22Rv1 (cell line): ENCODE results near the gene TAAR6.
"Not testable (repeated sequence)": the region's sequence is repeated elsewhere in the genome, so short reads cannot be mapped to it uniquely, and the experiment has no call there.

Experiments
- H3K27ac ChIP-seq: fragments of 450-650 bp; 2 replicates; pipeline ENCODE4 v1.5.1; 2017
- ZFX ChIP-seq: fragments of 450-650 bp; IDR thresholded peaks from 2 replicates; pipeline ENCODE4 v1.6.1; 2017; ENCODE audit warnings: antibody characterized with exemption, borderline replicate concordance
- TF ChIP-seq, protein P1 (sequence below): fragments of 450-650 bp; IDR thresholded peaks from 2 replicates; pipeline ENCODE4 v1.5.1; 2017; ENCODE audit warnings: mild to moderate bottlenecking

Gene TAAR6, protein sequence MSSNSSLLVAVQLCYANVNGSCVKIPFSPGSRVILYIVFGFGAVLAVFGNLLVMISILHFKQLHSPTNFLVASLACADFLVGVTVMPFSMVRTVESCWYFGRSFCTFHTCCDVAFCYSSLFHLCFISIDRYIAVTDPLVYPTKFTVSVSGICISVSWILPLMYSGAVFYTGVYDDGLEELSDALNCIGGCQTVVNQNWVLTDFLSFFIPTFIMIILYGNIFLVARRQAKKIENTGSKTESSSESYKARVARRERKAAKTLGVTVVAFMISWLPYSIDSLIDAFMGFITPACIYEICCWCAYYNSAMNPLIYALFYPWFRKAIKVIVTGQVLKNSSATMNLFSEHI

DNA sequence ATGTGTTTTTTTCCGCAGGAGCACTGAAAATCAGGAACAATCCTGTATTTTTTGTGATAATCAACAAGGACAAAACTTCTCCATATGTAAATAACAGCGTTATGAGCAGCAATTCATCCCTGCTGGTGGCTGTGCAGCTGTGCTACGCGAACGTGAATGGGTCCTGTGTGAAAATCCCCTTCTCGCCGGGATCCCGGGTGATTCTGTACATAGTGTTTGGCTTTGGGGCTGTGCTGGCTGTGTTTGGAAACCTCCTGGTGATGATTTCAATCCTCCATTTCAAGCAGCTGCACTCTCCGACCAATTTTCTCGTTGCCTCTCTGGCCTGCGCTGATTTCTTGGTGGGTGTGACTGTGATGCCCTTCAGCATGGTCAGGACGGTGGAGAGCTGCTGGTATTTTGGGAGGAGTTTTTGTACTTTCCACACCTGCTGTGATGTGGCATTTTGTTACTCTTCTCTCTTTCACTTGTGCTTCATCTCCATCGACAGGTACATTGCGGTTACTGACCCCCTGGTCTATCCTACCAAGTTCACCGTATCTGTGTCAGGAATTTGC, at the start of gene TAAR6:
Gene TAAR6, plus strand, starts transcription at position 102 of the 557 bp plus-strand sequence. Its CDS starts 0 bp downstream, at position 102.
- TF ChIP-seq, protein P1, sequence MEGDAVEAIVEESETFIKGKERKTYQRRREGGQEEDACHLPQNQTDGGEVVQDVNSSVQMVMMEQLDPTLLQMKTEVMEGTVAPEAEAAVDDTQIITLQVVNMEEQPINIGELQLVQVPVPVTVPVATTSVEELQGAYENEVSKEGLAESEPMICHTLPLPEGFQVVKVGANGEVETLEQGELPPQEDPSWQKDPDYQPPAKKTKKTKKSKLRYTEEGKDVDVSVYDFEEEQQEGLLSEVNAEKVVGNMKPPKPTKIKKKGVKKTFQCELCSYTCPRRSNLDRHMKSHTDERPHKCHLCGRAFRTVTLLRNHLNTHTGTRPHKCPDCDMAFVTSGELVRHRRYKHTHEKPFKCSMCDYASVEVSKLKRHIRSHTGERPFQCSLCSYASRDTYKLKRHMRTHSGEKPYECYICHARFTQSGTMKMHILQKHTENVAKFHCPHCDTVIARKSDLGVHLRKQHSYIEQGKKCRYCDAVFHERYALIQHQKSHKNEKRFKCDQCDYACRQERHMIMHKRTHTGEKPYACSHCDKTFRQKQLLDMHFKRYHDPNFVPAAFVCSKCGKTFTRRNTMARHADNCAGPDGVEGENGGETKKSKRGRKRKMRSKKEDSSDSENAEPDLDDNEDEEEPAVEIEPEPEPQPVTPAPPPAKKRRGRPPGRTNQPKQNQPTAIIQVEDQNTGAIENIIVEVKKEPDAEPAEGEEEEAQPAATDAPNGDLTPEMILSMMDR, result no peak
- TF ChIP-seq ZFX, result no peak
- H3K27ac ChIP-seq, result no peak within 1 kb of the TSS

DNA sequence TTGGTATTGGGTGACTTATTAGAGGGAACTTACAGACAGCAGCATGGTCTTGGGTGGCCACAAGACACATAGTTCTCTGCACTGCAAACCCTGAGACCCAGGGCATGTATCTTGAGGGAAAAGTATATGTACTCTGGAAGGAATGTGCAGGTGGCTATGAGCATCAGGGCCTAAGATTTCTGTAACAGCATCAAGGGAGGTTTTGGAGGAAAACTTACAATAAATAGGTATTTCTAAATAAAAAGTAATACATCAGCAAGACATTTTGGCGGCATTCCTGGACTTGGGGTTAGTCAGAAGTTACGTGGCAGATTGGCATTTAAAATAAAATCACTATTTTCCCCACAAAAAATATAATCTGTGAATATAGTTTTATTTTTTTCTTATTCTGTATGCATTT, 49.2 kb upstream of the TAAR6 start:
- TF ChIP-seq, protein P1, result no peak
- no peak for TF ChIP-seq ZFX
- H3K27ac ChIP-seq, result no peak overlapping the region

DNA sequence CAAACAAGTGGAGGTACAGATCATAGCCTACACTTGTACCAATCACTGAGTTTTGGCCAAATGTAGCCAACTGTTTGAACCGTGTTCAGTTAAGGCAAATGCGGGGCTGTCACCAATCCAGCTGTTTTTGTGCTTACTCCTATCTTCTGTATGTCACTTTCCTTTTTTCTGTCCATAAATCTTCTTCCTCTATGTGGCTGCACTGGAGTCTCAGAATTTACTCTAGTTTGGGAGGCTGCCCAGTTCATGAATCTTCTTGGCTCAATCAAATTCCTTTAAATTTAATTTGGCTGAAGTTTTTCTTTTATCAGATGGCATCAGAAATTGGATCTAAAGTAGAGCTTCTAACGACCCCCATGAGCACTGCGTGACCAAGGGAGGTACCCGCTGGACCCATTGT, 45.5 kb upstream of the TAAR6 start:
- no peak overlapping the region for H3K27ac ChIP-seq
- no peak for TF ChIP-seq ZFX
- TF ChIP-seq, protein P1, result no peak

DNA sequence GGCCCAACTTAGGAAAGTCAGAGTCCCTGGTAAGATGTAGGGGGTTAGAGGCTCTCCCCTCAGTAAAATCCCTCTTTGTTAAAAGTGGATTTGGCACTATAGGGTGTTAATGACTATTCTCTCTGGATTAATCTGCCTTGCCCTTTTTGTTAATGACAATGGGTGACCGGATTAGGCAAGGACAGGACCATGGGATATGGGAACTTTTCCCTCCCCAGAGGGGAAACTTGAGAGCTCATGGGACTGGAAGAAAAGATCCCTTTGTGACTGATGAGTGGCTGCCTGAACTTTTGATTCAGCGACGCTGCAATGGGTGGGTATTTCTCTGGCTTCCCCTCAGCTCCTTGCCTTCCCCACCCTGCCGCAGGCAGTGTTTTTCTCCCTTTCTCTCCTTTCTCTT, 44.3 kb upstream of the TAAR6 start:
- H3K27ac ChIP-seq, result no peak overlapping the region
- TF ChIP-seq ZFX, result no peak

DNA sequence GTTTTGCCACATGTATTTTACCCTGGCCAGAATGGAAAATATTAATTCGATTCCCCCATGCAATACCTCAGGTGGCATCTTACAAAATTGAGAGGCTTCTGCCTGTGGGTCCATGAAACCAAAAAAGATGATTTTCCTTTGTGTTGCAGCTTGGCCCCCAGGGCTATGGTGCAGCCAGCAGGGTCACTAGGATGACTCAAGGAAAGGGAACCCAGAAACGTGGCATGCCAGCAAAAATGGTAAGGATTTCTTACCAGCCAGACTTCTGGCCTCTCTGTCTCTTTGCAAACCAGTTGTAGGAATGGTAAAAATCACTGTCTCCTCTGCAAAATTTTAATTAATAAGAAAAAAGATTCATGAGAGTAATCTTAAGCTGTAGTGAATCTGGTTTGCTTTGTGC, 43.7 kb upstream of the TAAR6 start:
- no peak overlapping the region for H3K27ac ChIP-seq
- TF ChIP-seq ZFX, result no peak
- TF ChIP-seq, protein P1, result no peak

DNA sequence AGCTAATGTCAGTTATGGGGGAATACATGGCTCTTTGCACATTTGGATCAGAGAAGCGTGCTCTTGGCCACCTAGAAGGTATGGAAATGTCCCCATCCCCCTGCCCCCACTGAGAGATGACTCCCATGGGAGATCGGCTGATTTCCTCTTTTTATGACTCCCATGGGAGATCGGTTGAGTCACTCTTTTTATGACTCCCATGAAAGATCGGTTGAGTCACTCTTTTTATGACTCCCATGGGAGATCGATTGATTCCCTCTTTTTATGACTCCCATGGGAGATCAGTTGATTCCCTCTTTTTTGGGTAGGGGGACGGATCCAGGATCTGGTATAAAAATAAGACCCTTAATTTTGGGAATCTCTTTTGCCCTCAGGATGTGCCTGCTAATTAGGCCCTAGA, 42.3 kb upstream of the TAAR6 start:
- no peak for TF ChIP-seq ZFX
- TF ChIP-seq, protein P1, result no peak
- no peak overlapping the region for H3K27ac ChIP-seq

DNA sequence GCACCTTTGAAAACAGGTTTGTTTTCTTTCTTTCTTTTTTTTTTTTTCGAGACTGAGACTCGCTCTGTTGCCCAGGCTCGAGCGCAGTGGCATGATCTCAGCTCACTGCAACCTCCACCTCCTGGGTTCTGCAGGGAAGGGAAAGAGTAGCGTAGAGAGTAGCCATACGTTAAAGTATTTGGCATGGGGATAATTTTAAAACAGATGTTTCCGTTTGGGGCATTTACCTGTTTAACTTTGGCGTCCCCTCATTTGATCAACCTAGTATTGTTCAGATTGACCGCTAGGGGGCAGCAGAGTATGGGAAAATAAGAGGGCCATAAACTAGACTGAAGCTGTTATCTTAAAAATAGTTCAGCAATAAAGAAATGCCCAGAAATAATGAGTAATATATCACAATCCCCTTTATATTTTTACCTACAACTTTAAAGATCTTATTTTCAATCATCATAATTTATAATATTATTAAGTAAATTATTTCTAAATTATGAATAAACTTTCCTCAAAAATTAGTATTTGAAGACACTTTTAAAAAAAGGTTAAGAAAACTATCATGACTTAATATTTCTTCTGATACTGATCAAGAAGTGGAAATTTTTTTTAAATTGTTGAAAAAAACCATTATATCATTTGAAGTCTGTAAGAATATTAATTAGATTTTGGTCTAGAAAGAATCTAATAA, 39.7 kb upstream of the TAAR6 start:
- no peak overlapping the region for H3K27ac ChIP-seq
- TF ChIP-seq, protein P1, result peak; percentile 87
- no peak for TF ChIP-seq ZFX

DNA sequence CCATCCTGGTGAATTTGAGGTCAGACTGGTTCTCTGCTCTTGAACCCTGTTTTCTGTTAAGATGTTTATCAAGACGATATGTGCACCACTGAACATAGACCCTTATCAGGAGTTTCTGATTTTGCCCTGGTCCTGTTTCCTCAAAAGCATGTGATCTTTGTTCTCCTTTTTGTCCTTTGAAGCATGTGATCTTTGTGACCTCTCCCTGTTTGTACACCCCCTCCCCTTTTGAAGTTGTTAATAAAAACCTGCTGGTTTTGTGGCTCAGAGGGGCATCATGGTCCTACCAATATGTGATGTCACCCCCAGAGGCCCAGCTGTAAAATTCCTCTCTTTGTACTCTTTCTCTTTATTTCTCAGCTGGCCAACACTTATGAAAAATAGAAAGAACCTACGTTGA, 35.6 kb upstream of the TAAR6 start:
- H3K27ac ChIP-seq, result not testable (repeated sequence)
